Measurements from ENCODE around the gene POMGNT2.

- TF ChIP-seq, protein P1, sequence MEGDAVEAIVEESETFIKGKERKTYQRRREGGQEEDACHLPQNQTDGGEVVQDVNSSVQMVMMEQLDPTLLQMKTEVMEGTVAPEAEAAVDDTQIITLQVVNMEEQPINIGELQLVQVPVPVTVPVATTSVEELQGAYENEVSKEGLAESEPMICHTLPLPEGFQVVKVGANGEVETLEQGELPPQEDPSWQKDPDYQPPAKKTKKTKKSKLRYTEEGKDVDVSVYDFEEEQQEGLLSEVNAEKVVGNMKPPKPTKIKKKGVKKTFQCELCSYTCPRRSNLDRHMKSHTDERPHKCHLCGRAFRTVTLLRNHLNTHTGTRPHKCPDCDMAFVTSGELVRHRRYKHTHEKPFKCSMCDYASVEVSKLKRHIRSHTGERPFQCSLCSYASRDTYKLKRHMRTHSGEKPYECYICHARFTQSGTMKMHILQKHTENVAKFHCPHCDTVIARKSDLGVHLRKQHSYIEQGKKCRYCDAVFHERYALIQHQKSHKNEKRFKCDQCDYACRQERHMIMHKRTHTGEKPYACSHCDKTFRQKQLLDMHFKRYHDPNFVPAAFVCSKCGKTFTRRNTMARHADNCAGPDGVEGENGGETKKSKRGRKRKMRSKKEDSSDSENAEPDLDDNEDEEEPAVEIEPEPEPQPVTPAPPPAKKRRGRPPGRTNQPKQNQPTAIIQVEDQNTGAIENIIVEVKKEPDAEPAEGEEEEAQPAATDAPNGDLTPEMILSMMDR (IDR thresholded peaks at IDR 0.05; ENCODE audit: low read length), result no peak
- no peak for TF ChIP-seq EZH2 (IDR thresholded peaks at IDR 0.05; ENCODE audit: borderline replicate concordance, low read length)
These were observed 62.1 kb downstream of the POMGNT2 start for GRCh38 chr3:43043793-43044192.
